Stimulated activated CD8-positive, alpha-beta memory T cell treated with anti-CD3 and anti-CD28 coated beads, Interleukin-12 subunit alpha, Interleukin-12 subunit beta, amount 100 ng/mL, for 24 hours (primary cell): ENCODE measurements around the gene COPS7B.
"Not testable (repeated sequence)": the region's sequence is repeated elsewhere in the genome, so short reads cannot be mapped to it uniquely, and the experiment has no call there.

Experiments used
- DNase-seq: peaks from one replicate; pipeline ENCODE4 v3.0.0-alpha.2; 2020; ENCODE audit errors: extremely low read depth

The COPS7B gene

GRCh38 chr2:231786177-231786916 is at the start of gene COPS7B:
Gene COPS7B (plus strand): TSS chr2:231786445. CDS start chr2:231788571, 2,126 bp downstream.
- DNase-seq, result peak; percentile 70

- DNase-seq, result no peak
These were observed 48.5 kb upstream of the COPS7B start for GRCh38 chr2:231737761-231738160.

- no peak for DNase-seq
These were observed 42.7 kb upstream of the COPS7B start for GRCh38 chr2:231743376-231744116.

GRCh38 chr2:231745303-231746038 is 40.8 kb upstream of the COPS7B start:
- DNase-seq, result no peak

- DNase-seq, result not testable (repeated sequence)
These were observed 37.9 kb upstream of the COPS7B start for GRCh38 chr2:231748153-231748896.

GRCh38 chr2:231749016-231749415 is 37.2 kb upstream of the COPS7B start:
- DNase-seq, result not testable (repeated sequence)

GRCh38 chr2:231751042-231751815 is 35.0 kb upstream of the COPS7B start:
- DNase-seq, result no peak

- DNase-seq, result no peak
These were observed 34.2 kb upstream of the COPS7B start for GRCh38 chr2:231752061-231752460.

GRCh38 chr2:231761735-231762134 is 24.5 kb upstream of the COPS7B start:
- no peak for DNase-seq

GRCh38 chr2:231764124-231764523 is 22.1 kb upstream of the COPS7B start:
- no peak for DNase-seq

- DNase-seq, result no peak
These were observed 21.5 kb upstream of the COPS7B start for GRCh38 chr2:231764760-231765159.

GRCh38 chr2:231765496-231765929 is 20.7 kb upstream of the COPS7B start:
- no peak for DNase-seq

GRCh38 chr2:231769170-231770136 is 16.8 kb upstream of the COPS7B start:
- no peak for DNase-seq

- no peak for DNase-seq
These were observed 5.9 kb upstream of the COPS7B start for GRCh38 chr2:231780123-231780908.

GRCh38 chr2:231780909-231781797 is 5.1 kb upstream of the COPS7B start, which contains the start of gene PDE6D:
Gene PDE6D (minus strand): TSS chr2:231781282. CDS start chr2:231781114, 168 bp downstream.
- DNase-seq, result peak; percentile 88

GRCh38 chr2:231781798-231782726 is 4.2 kb upstream of the COPS7B start:
- no peak for DNase-seq

GRCh38 chr2:231785413-231785812 is 832 bp upstream of the COPS7B start:
- DNase-seq, result no peak
